HG03095 (cell line): Measurements from ENCODE around the gene EIPR1.
A peak's percentile ranks its signal among the peaks of the same experiment; 100 is the strongest.
"Not testable (repeated sequence)": the region's sequence is repeated elsewhere in the genome, so short reads cannot be mapped to it uniquely, and the experiment has no call there.

Source experiments
- ATAC-seq: cut with Tn5 transposase; IDR thresholded peaks from one replicate; pipeline ENCODE4 v1.9.1; 2021; ENCODE audit warnings: moderate library complexity; ENCODE audit not compliant: unreplicated experiment

EIPR1 gene

DNA sequence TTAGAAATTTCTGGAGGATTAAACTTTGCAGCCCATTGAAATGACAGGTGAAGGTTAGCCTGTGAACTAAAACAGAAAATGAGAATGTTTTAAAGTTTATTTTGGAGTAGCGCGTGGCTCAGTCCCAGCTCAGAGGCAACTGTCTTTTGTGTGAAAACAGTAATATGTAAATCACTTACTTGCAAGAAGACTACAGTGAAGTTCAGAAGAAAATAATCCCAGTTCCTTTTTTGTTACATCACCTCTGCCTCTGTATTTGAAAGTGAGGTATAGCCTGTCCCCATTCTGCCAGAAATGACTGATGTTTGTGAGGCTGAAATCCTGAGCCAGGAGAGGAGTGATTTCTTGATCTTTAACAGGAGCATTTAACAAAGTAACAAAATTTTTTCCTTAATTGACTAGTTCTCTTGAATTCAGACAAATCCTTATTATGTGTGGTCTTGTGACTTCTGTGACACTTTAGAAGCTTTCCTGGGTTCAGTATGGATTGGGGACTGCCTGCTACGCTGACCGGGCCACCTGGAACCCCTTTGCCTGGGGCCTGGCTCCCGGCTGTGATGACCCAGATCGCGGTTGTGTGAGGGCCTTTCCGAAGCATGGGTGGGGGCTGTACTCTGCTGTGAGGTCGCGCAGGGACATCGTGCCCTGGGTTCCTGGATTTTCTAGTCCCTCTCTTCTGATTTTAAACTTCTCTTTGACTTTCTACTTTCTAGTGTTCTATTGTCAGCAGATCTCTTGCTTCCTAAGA, 26.1 kb upstream of the EIPR1 start:
- ATAC-seq, result peak; percentile 100

- no peak for ATAC-seq
These were observed 22.2 kb upstream of the EIPR1 start for GRCh38 chr2:3399829-3400228.

- no peak for ATAC-seq
These were observed 21.8 kb upstream of the EIPR1 start for GRCh38 chr2:3399381-3399780.

GRCh38 chr2:3398857-3399256, 21.2 kb upstream of the EIPR1 start:
- ATAC-seq, result no peak

- no peak for ATAC-seq
These were observed 19.4 kb upstream of the EIPR1 start for GRCh38 chr2:3396920-3397559.

DNA sequence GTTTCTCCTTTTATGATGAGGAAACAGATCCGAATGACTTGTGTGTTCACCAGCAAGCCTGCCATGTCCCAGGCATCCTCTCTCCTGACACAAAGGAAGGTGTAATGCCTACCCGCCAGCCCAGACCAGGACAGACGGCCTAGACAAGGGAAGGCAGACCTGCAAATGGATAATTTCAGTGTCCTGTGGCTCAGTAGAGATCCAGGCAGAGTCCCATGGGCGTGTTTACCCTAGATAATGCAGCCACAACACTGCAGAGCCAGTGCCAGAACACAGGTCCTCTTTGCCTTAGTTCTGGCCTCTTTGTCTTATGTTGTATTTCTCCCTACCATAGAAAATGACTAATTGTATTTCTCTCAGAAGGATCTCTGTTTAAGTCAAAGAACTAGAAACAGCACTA, 14.6 kb upstream of the EIPR1 start:
- ATAC-seq, result no peak

DNA sequence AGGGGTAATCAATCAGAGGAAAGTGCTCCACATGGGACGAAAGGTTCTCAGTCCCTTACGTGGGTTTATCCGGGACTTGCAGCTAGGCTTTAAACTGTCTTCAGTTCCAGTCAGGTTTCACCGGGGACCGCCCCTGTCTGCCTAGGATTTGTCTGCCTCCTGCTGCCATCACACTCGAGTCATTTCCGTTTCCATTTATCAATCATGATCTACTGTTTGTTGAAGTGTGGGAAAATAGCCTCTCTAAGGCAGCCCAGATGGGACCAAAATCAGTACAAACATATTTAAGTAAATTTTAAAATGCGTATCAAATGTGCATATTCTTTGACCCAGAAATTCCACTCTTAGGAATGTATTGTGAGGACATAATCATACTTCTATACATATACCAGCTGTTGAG, 12.4 kb upstream of the EIPR1 start:
- no peak for ATAC-seq

DNA sequence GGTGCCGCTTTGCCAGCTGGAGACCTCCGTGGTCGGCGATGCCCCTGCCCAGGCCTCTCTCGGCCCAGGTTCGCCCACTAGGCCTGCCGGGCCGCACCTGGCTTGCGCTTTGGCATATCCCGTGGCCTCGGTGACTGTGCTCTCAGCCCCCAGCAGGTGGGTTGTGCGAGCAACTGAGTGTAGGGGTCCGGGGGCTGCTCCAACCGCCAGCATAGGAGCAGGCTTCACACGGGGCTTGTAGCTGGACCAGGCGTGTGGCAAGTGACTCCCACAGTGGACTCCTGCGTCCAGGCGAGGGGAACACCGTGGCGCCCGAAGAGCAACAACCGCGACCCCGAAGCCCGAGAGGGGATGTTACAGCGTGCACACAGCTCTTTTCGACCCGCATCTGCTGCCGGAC, 11.6 kb upstream of the EIPR1 start:
- ATAC-seq, result no peak

DNA sequence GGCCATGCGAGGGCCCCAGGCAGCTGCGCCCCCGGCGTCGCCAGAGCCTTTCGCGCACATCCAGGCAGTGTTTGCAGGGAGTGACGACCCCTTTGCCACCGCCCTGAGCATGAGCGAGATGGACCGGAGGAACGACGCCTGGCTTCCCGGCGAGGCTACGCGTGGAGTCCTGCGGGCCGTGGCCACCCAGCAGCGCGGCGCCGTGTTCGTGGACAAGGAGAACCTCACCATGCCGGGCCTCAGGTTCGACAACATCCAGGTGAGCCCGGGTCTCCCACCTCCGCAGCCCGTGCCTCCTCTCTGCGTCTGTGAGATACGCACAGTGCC, 10.8 kb upstream of the EIPR1 start:
- ATAC-seq, result no peak

DNA sequence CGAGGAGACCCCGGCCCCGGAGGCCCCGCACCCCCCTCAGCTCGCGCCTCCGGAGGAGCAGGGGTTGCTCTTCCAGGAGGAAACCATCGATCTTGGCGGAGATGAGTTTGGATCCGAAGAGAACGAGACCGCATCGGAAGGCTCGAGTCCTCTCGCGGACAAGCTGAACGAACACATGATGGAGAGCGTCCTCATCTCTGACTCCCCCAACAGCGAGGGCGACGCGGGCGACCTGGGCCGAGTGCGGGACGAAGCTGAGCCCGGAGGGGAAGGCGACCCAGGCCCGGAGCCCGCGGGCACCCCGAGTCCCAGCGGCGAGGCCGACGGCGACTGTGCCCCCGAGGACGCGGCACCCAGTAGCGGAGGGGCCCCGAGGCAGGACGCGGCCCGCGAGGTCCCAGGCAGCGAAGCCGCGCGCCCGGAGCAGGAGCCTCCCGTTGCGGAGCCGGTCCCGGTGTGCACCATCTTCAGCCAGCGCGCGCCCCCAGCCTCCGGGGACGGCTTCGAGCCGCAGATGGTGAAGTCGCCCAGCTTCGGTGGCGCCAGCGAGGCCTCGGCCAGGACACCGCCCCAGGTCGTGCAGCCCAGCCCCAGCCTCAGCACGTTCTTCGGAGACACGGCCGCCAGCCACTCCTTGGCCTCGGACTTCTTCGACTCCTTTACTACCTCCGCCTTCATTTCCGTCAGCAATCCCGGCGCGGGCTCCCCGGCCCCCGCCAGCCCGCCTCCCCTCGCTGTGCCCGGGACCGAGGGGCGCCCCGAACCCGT, 10.2 kb upstream of the EIPR1 start:
- ATAC-seq, result no peak

GRCh38 chr2:3387011-3387410, 9.4 kb upstream of the EIPR1 start:
- ATAC-seq, result no peak

- ATAC-seq, result no peak
These were observed 8.9 kb upstream of the EIPR1 start for GRCh38 chr2:3386448-3386958.

GRCh38 chr2:3379647-3380534, 2.3 kb upstream of the EIPR1 start, which contains the start of gene TRAPPC12:
Gene TRAPPC12 (plus strand): TSS chr2:3379694. CDS start chr2:3387624, 7,930 bp downstream.
- ATAC-seq, result peak; percentile 74

- ATAC-seq, result no peak
These were observed 1.7 kb upstream of the EIPR1 start for GRCh38 chr2:3379339-3379646.

DNA sequence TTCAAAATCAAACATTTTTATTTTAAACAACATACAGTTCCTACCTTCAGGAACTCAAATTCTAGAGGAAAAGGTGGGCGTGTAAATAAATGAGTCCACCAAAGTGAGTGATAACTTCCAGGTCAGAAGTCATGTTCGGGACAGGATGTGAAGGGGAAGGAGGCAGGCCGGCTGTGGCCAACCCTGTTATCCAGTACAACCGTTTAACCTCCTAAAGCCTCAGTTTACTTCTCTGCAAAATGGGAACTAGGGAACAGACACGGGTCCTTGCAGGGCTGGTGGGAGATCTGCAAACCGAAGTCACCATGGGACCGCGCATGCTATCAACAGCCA, 373 bp downstream of the EIPR1 start:
- ATAC-seq, result peak; percentile 13

- ATAC-seq, result no peak
These were observed 797 bp downstream of the EIPR1 start for GRCh38 chr2:3376821-3377220.

DNA sequence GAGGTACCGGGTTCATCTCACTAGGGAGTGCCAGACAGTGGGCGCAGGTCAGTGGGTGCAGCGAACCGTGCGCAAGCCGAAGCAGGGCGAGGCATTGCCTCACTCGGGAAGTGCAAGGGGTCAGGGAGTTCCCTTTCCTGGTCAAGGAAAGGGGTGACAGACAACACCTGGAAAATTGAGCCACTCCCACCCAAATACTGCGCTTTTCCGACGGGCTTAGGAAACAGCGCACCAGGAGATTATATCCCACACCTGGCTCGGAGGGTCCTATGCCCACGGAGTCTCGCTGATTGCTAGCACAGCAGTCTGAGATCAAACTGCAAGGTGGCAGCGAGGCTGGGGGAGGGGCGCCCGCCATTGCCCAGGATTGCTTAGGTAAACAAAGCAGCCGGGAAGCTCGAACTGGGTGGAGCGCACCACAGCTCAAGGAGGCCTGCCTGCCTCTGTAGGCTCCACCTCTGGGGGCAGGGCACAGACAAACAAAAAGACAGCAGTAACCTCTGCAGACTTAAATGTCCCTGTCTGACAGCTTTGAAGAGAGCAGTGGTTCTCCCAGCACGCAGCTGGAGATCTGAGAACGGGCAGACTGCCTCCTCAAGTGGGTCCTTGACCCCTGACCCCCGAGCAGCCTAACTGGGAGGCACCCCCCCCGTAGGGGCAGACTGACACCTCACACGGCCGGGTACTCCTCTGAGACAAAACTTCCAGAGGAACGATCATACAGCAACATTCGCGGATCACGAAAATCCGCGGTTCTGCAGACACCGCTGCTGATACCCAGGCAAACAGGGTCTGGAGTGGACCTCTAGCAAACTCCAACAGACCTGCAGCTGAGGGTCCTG, 8.1 kb downstream of the EIPR1 start:
- not testable (repeated sequence) for ATAC-seq

DNA sequence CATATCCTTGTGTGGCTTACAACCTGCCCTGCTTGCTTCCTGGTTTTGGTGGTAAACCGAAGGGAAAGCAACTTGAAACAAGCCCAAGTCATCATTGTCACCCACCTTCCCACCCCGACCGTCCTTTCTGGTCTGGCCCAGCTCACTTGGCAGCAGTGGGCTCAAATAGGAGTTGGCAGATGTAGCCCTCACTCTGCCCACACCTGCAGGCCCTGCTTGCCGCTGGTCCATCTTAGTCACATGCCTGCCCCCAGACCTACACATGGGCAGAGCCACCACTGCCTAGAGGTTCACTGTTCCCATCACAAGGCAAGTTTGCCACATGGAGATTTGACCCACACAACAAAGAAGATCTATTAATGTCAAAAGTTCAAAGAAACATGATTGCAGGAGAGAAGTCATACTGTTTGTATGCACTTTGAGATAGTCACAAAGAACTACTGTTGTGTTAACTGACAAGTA, 9.3 kb downstream of the EIPR1 start:
- no peak for ATAC-seq

DNA sequence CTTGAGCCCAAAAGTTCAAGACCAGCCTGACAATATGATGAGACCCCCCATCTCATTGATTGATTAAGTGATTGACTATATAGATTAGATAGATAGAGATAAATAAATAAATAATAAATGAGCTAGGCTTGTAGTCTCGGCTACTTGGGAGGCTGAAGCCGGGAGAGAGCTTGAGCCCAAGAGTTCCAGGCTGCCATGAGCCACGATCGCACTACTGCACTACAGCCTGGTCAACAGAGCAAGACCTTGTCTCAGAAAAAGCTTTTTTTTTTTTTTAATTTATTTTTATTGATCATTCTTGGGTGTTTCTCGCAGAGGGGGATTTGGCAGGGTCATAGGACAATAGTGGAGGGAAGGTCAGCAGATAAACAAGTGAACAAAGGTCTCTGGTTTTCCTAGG, 12.4 kb downstream of the EIPR1 start:
- ATAC-seq, result no peak
